HepG2 (cell line): ENCODE measurements around the gene AP2B1.

ENCODE experiments used
- HOXA7 ChIP-seq: sonication (generic); formaldehyde crosslinking; IDR thresholded peaks from 2 replicates; pipeline ENCODE4 v1.8.1; 2022; ENCODE audit warnings: mild to moderate bottlenecking, missing genetic modification reagents, moderate library complexity
- MAFF ChIP-seq: IDR thresholded peaks from 2 replicates; pipeline ENCODE4 v1.6.1; 2011; ENCODE audit warnings: low read depth, low read length, improper control_type of control experiment
- POLR2A ChIP-seq, 2 experiments: IDR thresholded peaks; 2 replicates each; pipeline ENCODE4 v1.6.1; 2011; ENCODE audit warnings: low read depth in 2 of 2, low read length in 2 of 2, mild to moderate bottlenecking in 1 of 2, moderate library complexity in 1 of 2; ENCODE audit not compliant: insufficient read depth in 1 of 2
- ZNF761 ChIP-seq: sonication (generic); formaldehyde crosslinking; conservative IDR thresholded peaks from 2 replicates; pipeline ENCODE4 v1.4.0; 2020; ENCODE audit warnings: mild to moderate bottlenecking, missing genetic modification reagents
- TF ChIP-seq, protein P1 (sequence below): sonication (generic); formaldehyde crosslinking; IDR thresholded peaks from 2 replicates; pipeline ENCODE4 v1.8.1; 2023; ENCODE audit warnings: missing genetic modification reagents, inconsistent platforms, borderline replicate concordance

DNA sequence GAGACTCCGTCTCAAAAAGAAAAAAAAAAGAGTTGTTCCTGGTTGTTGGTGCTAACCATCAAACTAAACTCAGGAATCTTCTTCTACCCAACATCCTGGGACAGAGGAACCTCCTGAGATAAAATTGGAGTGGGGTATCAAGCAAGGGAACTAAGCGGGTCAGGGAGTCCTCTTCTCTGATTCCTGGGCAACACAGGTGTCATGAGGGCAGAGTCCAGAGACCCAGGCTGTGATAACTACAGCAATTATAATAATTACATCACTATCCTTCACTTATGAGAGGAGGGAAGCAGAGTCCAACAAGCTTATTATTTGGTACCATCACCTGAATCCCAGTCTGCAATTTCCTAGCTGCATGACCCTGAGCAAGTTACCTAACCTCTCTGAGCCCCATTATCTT is 181.7 kb downstream of the AP2B1 start:
- TF ChIP-seq ZNF761 (CRISPR knock-in tag) (no peak), HOXA7 (no peak), POLR2A (IDR thresholded peaks at IDR 0.05; ENCODE audit: insufficient read depth in 1 of 2, low read depth in 2 of 2, low read length in 2 of 2) (no peak), MAFF (no peak)
- TF ChIP-seq, protein P1, sequence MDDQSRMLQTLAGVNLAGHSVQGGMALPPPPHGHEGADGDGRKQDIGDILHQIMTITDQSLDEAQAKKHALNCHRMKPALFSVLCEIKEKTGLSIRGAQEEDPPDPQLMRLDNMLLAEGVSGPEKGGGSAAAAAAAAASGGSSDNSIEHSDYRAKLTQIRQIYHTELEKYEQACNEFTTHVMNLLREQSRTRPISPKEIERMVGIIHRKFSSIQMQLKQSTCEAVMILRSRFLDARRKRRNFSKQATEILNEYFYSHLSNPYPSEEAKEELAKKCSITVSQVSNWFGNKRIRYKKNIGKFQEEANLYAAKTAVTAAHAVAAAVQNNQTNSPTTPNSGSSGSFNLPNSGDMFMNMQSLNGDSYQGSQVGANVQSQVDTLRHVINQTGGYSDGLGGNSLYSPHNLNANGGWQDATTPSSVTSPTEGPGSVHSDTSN (CRISPR knock-in tag), result no peak
